Stimulated activated CD4-positive, alpha-beta T cell treated with anti-CD3 and anti-CD28 coated beads, Interleukin-4, amount 100 ng/mL, for 4 hours (primary cell): ENCODE results near the gene DIABLO.
"Not testable (repeated sequence)": the region's sequence is repeated elsewhere in the genome, so short reads cannot be mapped to it uniquely, and the experiment has no call there.

Experiments
- DNase-seq, 2 experiments: peaks; one replicate each; pipeline ENCODE4 v3.0.0-alpha.2; 2020

Gene DIABLO

DNA sequence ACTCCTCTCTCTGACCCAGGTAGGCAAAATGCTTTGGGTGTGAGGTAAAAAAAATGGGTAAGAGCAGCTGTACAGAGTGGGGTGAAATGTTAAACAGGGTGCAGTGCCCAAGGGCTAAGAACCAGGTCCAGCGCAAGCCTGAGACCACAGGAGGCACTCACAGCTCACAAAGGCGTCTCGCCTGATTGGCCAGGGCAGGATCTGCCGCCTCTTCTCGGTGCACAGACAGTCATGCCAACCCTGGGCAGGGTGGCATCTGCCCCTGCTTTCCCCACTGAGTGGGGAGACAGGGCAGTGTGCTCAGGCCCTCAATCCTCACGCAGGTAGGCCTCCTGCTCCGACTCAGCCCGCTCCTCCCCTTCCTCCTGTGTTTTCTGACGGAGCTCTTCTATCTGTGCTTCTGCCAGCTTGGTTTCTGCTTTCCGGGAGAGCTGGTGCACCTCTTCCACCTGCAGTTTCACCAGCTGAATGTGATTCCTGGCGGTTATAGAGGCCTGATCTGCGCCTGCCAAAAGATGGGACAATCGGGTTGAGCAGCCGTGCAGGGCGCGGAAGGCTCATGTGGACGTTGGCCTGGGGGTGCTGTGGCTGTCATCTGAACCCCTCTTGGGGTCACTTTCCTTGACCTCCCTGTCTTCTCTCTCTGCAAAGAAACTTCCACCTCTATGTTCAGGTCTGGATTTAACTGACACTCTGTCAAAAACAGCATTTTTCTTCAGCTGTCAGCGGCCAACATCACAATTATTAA is 17.6 kb downstream of the DIABLO start:
- DNase-seq, result no peak

DNA sequence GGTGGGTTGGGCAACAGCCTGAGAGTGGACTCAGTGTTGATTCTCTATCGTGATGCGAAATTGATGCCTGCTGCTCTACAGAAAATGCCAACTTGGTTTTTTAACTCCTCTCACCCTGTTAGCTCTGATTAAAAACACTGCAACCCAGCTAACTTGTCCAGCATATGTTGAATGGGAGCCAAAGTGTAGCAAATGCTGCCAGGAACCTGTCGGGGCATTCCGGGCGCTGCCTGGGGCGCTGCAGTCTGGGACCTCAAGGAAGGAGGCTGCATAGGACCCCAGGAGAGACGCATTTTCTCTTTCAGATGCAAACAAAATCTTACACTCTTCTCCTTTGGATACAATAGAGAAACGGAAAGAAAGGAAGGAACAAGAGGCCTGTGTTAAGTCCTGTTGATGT is 18.5 kb downstream of the DIABLO start:
- no peak for DNase-seq

DNA sequence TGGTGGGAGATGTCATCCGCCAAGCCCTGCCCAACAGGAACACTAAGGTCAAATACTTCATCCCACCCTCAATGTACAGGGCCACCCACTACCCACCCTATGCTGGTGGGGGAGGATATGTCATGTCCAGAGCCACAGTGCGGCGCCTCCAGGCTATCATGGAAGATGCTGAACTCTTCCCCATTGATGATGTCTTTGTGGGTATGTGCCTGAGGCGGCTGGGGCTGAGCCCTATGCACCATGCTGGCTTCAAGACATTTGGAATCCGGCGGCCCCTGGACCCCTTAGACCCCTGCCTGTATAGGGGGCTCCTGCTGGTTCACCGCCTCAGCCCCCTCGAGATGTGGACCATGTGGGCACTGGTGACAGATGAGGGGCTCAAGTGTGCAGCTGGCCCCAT is 18.9 kb downstream of the DIABLO start:
- no peak for DNase-seq

DNA sequence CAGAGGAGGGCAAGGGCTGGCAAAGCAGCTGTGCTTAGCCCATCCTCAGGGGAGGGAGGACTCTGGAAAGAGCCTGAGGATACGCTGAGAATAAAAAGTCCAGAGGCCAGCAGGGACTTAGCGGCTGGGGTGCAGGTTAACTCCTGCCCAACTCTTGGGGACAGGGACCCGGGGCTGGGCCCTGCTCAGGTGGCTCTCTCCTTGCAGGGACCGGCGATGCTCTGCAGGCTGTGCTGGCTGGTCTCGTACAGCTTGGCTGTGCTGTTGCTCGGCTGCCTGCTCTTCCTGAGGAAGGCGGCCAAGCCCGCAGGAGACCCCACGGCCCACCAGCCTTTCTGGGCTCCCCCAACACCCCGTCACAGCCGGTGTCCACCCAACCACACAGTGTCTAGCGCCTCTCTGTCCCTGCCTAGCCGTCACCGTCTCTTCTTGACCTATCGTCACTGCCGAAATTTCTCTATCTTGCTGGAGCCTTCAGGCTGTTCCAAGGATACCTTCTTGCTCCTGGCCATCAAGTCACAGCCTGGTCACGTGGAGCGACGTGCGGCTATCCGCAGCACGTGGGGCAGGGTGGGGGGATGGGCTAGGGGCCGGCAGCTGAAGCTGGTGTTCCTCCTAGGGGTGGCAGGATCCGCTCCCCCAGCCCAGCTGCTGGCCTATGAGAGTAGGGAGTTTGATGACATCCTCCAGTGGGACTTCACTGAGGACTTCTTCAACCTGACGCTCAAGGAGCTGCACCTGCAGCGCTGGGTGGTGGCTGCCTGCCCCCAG is 19.6 kb downstream of the DIABLO start:
- no peak for DNase-seq

- DNase-seq, result no peak
Observed at GRCh38 chr12:122205053-122205925, 20.6 kb downstream of the DIABLO start.

GRCh38 chr12:122204167-122205052 is 21.4 kb downstream of the DIABLO start:
- no peak for DNase-seq

DNA sequence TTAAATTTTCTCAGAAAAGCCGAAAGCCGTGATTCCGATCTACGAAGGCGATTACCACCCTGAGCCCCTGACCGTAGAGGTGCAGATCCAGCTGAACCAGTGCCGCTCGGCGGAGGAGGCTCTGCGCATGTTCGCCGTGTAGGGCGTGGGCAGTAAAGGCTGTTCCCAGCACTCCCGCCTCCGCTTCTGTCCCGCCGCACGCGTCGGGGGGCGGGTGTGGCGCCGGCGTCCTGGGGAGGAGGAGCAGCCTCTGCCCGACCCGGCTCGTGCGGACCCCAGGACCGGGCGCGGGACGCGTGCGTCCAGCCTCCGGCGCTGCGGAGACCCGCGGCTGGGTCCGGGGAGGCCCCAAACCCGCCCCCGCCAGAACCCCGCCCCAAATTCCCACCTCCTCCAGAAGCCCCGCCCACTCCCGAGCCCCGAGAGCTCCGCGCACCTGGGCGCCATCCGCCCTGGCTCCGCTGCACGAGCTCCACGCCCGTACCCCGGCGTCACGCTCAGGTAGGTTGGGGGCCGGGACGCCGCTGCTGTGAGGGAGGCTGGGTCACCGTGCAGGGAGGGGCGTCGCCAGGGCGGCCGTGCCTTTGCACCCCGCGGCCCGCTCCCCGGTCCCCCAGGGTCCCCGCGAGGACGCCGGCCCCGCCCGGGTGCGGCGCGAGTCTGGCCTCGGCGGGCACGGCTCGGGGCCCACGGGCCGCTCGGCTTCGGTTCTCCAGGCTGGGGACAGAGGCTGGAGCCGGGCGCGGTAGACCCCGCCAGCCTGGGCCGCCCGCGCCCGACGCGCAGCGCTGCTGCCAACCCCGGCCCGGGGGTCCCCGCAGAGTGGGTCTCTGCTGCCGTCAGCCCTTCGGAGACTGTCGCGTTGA is 22.3 kb downstream of the DIABLO start, which contains the start of gene B3GNT4:
Gene B3GNT4 (plus strand): TSS at position 409 of the 866 bp plus-strand sequence. CDS start 910 bp downstream, outside the sequence.
- DNase-seq, result peak; percentile 67 to 86

DNA sequence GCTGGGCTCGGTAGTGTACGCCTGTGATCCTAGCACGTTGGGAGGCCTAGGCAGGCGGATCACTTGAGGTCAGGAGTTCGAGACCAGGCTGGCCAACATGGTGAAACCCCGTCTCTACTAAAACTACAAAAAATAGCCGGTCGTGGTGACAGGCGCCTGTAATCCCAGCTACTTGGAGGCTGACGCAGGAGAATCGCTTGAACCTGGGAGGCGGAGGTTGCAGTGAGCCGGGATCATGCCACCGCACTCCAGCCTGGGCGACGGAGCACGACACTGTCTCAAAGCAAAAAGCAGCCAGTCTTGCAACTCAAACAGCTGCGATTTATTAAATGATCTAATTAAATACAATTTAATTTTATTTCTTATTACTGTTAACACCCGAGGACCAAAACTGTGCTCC is 23.0 kb downstream of the DIABLO start:
- not testable (repeated sequence) for DNase-seq

DNA sequence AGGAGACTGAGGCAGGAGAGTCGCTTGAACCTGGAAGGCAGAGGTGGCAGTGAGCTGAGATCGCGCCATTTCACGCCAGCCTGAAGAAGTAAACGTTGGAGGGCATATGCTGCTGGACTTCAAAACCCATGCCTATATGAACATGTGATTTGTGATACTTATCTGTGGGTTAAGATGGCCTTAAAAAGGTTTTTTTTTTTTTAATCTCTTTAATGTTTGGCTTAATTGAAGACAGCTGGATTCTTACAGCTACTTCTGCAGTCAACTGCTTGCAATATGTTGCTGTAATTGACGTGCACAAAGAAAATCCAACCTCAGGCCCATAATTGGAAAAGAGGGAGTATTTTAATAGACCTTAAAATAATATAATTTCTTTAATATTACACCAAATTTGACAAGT is 23.8 kb downstream of the DIABLO start:
- no peak for DNase-seq

GRCh38 chr12:122201381-122201780 is 24.5 kb downstream of the DIABLO start:
- no peak for DNase-seq

DNA sequence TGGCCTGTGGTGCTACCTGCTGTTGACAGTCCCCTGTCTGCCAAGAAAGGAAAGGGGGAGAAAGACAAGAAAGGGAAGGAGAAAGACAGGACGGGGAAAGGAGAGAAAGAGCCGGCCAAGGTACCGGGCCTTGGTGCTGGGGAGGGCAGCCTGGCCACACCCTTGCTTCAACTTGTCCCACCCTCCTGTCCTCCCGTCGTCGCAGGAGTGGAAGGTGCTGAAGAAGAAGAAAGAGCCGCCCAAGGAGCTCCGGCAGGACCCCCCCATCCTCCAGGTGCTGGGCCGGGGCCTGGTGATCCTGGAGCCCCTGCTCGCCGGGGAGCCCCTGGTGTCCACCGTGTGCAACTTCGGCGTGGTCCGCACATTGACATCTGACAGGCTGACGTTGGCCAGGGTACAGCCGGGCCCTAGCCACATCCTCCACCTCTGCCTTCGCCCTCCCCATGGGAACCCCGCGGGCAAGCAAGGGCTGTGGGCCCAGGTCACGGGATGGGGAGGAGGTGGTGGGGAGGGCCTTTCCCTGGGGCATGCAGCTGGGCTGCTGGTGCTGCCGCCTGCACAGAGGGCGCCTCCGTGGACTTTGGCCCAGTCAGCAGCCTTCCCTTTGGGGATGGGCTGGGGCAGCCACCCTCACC is 25.2 kb downstream of the DIABLO start:
- DNase-seq, result no peak

GRCh38 chr12:122199484-122200355 is 26.1 kb downstream of the DIABLO start:
- DNase-seq, result no peak

DNA sequence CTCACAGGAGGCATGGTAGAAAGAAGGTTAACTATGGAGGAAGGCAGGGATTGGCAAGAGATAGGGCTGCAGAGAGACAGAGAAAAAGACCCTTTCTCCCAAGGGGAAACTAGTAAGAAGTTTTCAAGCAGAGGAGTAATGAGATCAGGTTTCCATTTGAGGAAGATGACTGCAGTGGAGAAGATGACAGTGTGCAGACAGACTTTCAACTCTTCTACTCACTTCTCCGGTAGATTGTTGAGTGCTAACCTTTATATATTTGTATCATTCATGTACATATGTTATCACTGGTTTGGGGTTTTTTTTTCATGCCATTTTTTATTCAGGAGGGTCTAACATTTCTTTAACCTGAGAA is 28.3 kb downstream of the DIABLO start:
- DNase-seq, result no peak

DNA sequence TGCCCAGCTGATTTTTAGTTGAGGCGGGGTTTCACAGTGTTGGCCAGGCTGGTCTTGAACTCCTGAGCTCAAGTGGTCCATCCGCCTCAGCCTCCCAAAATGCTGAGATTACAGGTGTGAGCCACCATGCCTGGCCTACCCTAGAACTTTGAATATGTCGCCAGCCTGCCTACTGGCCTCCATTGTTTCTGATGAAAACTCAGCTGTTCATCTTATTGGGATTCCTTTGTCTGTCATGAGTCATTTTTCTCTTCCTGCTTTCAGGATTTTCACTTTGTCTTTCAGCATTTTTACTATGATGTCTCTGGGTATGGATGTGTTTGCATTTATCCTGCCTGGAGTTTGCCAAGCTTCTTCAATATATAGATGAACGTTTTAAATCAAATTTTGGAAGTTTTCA is 30.4 kb downstream of the DIABLO start:
- no peak for DNase-seq

GRCh38 chr12:122194804-122195203 is 31.0 kb downstream of the DIABLO start:
- no peak for DNase-seq

DNA sequence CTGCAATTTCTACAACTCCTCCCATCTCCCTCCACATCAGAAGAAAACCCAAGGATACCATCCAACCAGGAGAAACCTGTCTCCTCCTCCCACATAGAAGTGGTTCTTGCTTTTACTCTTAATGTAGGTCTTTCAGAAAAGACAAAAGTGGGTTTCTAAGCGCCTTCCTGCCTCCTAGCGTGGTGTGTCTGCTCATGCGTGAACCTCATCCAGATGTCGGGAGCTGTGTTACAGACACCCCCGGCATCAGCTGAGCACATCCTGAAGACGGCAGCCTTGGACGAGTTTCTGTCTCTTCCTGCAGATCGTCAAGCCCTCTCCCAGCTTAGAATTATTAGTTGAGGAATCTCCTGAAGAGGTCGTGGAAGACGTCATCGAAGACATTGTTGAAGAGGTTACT is 33.4 kb downstream of the DIABLO start:
- no peak for DNase-seq

- DNase-seq, result peak; percentile 55 to 56
Observed at GRCh38 chr12:122190842-122191668, 34.8 kb downstream of the DIABLO start.

DNA sequence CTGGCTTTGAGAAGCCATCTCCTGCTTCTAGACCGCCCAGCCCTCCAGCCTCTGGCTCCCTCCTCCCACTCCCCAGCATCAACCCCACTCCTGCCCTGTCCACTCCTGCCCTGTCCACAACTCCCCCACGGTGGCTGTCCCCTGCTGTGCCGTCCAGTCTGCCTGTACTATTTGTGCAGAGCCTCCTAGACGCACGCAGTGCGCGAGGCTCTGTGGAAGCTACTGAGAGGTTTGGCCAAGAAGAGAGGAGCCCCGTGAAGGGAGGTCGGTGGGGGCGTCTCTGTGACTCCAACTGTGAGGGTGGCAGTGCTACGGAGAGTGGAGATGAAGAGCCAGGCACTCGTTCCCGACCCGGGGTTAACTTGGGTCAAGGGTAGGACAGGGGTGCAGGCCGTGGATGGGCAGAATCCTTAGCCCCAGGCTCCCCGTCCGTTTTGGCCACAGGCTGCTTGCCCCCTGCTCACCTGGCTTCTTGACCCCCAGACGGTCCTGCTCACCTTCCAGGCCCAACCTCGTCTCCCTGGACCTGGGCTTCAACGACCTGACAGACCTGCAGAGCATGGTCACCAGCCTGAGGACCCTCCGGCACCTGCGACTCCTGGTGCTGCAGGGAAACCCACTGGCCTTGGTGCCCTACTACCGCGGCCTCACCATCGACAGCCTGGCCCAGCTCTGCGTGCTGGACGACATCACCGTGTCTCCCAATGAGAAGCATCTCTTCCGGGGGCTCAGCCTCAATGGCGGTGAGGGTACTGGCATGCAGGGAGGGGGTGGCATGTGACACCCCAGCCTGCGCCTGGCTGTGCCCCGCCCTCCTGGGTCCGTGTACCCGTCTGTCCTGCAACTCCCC is 36.0 kb downstream of the DIABLO start:
- no peak for DNase-seq
